Stimulated activated naive CD8-positive, alpha-beta T cell treated with anti-CD3 and anti-CD28 coated beads, Interleukin-15, Interleukin-2, amounts not matched to agents 100 U/mL and 50 U/mL, for 24 hours (primary cell): ENCODE data around the gene ZSWIM1.
"Not testable (repeated sequence)": the region's sequence is repeated elsewhere in the genome, so short reads cannot be mapped to it uniquely, and the experiment has no call there.

Source experiments
- ATAC-seq: fragments of 150-1000 bp; cut with Tn5 transposase; one replicate; pipeline ENCODE4 v1.10.0; 2021
- DNase-seq: peaks from one replicate; pipeline ENCODE4 v3.0.0; 2021

ZSWIM1 gene

GRCh38 chr20:45890077-45890984 lies 9.3 kb downstream of the ZSWIM1 start:
- DNase-seq (peak; percentile 69), ATAC-seq (peak; percentile 42)

- ATAC-seq: peak; percentile 78
- DNase-seq: peak; percentile 89
These were observed 10.3 kb downstream of the ZSWIM1 start, which contains the start of the genes CTSA and NEURL2 for GRCh38 chr20:45890985-45891983. Gene CTSA (plus strand): TSS chr20:45891335. CDS start chr20:45891569, 234 bp downstream. Gene NEURL2 (minus strand): TSS chr20:45891208. CDS start chr20:45890991, 217 bp downstream.

- ATAC-seq (no peak), DNase-seq (no peak)
These were observed 11.2 kb downstream of the ZSWIM1 start for GRCh38 chr20:45892049-45892825.

- ATAC-seq (peak; percentile 11), DNase-seq (no peak)
These were observed 11.9 kb downstream of the ZSWIM1 start for GRCh38 chr20:45892828-45893500.

GRCh38 chr20:45893831-45894230 lies 12.8 kb downstream of the ZSWIM1 start:
- ATAC-seq: no peak

GRCh38 chr20:45894797-45895196 lies 13.8 kb downstream of the ZSWIM1 start:
- DNase-seq: no peak
- ATAC-seq: no peak

More at GRCh38 chr20:45893831-45894230, 12.8 kb downstream of the ZSWIM1 start:
- DNase-seq: no peak

GRCh38 chr20:45896641-45897161 lies 15.7 kb downstream of the ZSWIM1 start:
- ATAC-seq (no peak), DNase-seq (no peak)

GRCh38 chr20:45897289-45897688 lies 16.3 kb downstream of the ZSWIM1 start:
- DNase-seq (no peak), ATAC-seq (no peak)

- ATAC-seq (no peak), DNase-seq (no peak)
These were observed 16.7 kb downstream of the ZSWIM1 start for GRCh38 chr20:45897692-45898091.

- DNase-seq: no peak
- ATAC-seq: peak; percentile 15
These were observed 17.3 kb downstream of the ZSWIM1 start for GRCh38 chr20:45898285-45898684.

- DNase-seq (no peak), ATAC-seq (no peak)
These were observed 18.2 kb downstream of the ZSWIM1 start for GRCh38 chr20:45899046-45899835.

GRCh38 chr20:45901332-45901731 lies 20.3 kb downstream of the ZSWIM1 start:
- not testable (repeated sequence) for ATAC-seq, DNase-seq

GRCh38 chr20:45902199-45902701 lies 21.2 kb downstream of the ZSWIM1 start:
- DNase-seq (no peak), ATAC-seq (no peak)

GRCh38 chr20:45904583-45905504 lies 23.8 kb downstream of the ZSWIM1 start:
- ATAC-seq (no peak), DNase-seq (no peak)

GRCh38 chr20:45905505-45906079 lies 24.6 kb downstream of the ZSWIM1 start:
- no peak for ATAC-seq
- DNase-seq: no peak

- ATAC-seq (no peak), DNase-seq (no peak)
These were observed 26.4 kb downstream of the ZSWIM1 start for GRCh38 chr20:45907219-45907948.

GRCh38 chr20:45908084-45908483 lies 27.1 kb downstream of the ZSWIM1 start:
- ATAC-seq (no peak), DNase-seq (no peak)
